GM21786 (cell line): ENCODE measurements around the gene AP2A2.
"Not testable (repeated sequence)": the region's sequence is repeated elsewhere in the genome, so short reads cannot be mapped to it uniquely, and the experiment has no call there.

Experiments used
- ATAC-seq: cut with Tn5 transposase; IDR thresholded peaks from one replicate; pipeline ENCODE4 v1.9.1; 2021; ENCODE audit not compliant: unreplicated experiment

AP2A2 gene

DNA sequence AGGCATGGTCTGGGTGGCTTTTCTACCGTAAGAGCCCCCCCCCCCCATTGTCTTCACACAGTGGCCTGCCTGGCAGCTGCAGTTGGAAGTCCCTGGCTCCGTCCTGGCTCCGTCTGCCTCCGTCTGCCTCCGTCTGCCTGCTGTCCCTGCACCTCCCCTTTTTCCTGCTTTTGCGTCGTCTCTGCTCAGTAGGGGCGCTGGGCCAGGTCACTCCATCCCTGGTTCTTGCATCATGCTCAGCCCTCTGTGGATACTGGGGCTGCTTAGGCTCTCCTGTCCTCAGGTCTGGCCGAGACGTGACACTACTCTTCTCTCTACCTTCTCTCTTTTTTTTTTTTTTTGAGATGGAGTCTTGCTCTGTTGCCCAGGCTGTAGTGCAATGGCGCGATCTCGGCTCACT, 27.8 kb downstream of the AP2A2 start:
- no peak for ATAC-seq

DNA sequence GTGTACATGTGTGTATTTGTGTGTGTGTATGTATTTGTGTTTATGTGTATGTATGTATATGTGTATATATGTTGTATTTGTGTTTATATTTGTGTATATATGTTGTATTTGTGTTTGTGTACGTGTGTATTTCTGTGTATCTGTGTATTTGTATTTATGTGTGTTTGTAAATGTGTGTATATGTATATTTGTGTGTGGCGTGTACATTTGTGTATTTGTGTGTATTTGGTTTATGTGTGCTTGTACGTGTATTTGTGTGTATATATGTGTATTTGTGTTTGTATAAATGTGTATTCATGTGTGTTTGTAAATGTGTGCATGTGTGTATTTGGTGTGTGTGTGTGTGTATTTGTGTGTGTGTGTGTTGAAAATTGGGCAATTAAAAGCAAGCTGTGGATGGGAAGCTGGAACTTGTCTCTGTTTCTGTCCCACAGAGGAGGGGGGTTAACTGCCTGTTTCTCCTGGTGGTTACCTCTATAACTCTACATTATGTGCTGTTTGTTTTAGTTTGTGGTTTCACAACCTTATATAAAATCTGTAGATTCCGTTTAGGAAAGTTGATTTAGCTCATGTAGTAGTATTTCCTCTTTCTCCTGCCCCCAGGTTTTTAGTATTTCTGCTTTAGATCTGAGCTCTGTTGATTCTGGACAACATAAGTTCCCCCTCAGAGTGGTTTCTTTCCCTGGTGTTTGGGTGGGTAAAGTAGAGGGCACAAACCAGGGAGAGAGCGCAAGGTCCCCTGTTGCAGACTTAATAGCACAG, 28.9 kb downstream of the AP2A2 start:
- no peak for ATAC-seq

DNA sequence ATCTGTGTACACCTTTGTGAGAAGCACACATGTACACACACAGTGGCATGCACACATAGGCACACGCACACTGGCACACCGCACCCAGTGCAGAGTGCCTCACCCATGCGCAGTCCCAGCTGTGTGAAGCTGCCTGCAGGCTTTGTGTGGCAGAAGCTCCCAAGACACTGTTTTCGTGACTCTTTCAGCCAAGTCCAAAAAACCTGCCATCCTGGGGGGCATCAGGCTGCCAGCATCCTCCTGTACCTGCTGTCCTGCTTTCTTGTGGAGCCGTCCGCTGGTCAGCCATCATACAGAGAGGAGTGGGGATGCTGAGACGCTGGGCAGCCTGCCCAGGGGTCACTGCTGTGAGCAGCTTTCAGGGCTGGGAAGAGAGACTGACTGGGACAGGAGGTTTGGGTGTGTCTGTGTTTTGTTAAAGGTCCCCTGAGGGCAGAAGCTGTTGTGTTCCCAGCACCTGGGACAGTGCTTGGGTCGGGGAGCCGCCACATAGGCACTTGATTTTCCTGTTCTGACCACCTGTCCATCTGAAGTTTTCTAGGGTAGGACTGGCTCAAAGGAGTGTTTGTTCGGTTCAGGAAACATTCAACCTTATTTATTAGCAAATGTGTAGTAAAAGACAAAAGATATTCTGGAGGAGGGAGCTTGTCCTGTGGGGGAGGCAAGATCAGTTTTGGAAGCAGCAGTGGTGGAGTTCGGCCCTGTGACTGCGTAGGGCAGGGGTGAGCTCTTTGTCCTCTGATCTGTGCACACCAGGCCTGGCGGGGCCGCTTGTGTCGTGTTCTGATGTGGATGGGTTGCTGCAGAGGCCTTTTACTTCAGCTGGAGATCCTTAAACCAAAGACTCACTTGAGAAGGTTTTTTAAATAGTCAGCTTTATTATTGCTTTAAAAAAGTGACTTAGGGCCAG, 29.7 kb downstream of the AP2A2 start:
- no peak for ATAC-seq

DNA sequence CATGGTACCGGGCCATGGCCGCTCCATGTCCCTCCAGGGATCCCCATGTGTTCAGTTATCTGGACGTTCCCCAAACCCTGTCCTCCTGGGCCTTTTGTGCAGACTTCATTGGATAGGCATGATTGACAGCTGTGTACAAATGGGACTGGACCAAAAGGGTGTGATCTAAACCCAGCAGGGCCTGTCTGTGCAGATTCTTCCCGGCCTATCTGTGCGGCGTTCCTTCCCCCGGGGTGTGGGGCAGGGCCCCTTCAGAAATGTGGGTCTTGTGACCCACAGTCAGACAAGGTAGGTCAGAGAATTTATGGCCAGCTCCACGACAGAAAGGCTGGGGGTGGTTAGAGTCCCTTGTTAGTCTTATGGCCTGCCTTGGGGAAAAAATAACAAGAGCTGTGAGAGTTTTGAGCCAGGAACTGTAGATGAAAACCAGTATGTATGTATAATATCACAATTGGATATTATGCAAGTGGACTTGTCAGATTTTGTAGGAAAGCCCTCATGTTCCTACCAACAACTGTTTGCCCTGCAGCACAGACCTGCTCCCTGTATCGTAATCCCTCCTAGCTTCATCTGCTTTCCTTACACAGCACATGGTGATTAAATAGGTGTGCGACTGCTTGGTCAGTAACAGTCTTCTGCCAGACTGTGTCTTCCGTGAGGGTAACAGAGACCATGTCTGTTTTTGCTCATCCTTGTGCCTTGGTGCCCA, 31.7 kb downstream of the AP2A2 start:
- no peak for ATAC-seq

DNA sequence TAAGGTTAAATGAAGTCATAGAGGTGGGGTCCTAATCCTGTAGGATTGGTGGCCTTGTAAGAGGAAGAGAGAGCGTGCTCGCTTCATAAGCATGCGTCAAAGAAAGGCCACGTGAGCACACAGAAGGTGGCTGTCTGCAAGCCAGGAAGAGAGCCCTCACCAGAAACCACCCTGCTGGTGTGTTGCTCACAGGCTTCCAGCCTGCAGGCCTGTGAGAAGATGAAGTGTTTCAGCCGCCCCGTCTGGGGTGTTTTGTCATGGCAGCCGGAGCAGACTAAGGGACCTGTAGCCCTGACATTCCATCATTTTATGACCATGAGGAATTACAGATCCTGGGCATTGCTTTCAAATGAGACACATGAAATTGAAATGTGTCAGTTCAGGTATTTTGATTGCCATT, 32.4 kb downstream of the AP2A2 start:
- no peak for ATAC-seq

DNA sequence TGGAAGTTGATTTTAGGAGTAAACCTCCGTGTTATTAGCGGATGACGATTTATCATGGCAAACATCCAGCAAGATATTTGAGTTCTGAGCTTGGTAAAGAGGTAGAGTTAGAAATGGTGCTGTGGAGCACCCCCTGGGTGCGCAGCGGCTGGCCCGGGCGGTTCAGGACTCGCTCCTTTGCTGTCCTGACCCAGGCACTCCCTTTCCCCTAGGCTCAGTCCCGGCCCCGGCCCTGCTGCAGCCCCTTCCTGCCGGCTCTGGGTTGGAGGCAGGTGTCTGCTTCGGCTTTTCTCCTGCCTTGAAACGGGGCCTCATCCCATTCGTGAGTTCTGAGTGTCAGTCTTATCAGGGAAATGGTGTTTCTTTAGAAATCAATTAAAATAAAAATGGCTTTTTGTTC, 33.4 kb downstream of the AP2A2 start:
- no peak for ATAC-seq

DNA sequence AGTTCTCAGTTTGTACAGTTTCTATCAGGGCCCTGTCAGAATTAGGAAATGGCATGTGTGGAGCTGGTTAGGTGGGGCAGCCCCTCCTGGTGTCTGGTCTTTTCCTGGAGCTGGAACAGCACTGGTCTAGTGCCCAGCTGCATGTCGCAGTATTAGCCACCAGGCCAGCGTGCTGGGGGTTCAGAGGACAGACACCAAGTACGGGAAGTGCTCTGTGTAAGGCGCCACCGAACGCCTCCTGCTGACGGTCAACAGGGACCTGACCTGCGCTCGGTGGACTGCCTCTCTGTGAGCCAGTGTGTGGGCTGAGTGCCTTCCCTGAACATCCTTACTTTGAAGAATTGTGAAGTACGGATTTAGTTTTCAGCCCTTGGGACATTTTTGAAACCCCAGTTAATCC, 33.9 kb downstream of the AP2A2 start:
- no peak for ATAC-seq

DNA sequence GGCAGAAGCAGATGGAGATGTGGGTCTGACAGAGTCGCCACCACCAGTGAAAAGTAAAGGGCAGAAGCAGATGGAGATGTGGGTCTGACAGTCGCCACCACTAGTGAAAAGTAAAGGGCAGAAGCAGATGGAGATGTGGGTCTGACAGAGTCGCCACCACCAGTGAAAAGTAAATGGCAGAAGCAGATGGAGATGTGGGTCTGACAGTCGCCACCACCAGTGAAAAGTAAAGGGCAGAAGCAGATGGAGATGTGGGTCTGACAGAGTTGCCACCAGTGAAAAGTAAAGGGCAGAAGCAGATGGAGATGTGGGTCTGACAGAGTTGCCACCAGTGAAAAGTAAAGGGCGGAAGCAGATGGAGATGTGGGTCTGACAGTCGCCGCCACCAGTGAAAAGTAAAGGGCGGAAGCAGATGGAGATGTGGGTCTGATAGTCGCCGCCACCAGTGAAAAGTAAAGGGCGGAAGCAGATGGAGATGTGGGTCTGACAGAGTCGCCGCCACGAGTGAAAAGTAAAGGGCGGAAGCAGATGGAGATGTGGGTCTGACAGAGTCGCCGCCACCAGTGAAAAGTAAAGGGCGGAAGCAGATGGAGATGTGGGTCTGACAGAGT, 35.7 kb downstream of the AP2A2 start:
- not testable (repeated sequence) for ATAC-seq

DNA sequence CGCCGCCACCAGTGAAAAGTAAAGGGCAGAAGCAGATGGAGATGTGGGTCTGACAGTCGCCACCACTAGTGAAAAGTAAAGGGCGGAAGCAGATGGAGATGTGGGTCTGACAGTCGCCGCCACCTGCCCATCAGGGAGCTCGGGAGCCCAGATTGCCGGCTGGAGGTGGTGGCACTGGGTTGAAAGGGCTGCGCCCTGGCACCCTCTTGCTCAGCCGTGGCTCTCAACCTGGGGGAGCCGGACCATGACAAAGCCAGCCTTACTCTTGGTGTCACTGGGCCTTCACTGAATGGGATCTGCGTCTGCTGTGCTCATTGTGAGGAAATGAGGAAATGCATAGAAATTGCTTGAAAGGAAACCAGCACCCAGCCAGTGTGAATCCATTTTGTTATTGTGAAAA, 36.3 kb downstream of the AP2A2 start:
- no peak for ATAC-seq

DNA sequence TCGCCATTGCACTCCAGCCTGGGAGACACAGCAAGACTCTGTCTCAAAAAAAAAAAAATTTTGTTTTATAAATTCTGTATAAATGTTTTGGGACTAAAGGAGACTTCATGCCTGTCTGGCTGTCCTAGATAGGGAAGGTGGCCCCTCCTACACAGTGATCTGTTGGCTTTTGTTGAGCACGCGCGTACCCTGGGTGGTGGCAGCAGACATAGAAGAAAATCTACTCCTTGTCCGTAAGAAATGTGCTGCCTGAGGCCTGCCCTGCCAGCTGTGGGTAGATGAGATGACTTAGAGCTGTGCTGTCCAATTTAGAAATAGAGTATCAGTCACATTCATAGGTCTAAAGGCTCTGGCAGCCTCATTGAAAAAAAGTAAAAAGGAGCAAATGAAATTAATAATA, 37.0 kb downstream of the AP2A2 start:
- ATAC-seq, result no peak

DNA sequence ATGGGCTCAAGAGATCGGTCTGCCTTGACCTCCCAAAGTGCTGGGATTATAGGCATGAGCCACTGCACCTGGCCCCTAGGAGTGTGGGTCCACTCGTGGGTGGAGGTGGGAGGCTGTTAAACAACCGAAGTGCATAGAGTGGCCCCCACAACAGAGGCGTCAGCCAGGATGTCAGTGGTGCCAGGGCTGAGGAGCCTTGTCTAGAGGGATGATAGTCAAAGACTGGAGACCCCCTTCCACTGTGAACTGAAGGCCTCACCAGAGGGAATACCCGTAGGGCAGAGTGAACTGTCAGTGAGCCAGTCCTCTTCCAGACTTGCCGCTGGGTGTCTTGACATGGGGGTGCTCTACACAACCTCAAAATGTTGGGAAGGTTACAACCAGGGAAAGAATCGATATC, 38.2 kb downstream of the AP2A2 start:
- ATAC-seq, result no peak

DNA sequence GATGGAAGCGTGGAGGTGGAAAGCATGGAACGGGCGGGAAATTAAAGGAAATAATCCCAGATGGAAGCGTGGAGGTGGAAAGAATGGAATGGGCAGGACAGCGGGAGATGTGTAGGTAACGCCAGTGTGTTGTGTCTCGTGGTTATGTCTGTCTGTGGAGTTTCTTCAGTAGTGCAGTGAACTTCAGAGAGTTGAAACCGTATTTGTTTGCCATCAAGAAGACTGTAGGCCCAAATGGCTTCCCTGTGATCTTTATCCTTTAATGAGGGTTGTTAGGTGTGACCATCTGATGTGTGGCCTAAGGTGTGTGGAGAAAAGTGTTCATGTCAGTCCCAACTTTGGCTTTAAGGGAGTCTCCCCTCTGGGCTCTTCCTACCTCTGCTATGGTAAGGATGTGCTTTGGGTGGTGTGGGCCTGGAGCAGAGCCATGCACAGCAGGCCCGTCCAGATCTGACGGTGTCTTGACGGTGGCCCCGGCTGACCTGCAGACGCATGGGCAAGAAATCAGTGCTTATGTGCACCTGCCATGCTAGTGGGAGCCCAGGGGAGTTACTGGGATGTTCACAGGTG, 39.6 kb downstream of the AP2A2 start:
- ATAC-seq, result no peak

DNA sequence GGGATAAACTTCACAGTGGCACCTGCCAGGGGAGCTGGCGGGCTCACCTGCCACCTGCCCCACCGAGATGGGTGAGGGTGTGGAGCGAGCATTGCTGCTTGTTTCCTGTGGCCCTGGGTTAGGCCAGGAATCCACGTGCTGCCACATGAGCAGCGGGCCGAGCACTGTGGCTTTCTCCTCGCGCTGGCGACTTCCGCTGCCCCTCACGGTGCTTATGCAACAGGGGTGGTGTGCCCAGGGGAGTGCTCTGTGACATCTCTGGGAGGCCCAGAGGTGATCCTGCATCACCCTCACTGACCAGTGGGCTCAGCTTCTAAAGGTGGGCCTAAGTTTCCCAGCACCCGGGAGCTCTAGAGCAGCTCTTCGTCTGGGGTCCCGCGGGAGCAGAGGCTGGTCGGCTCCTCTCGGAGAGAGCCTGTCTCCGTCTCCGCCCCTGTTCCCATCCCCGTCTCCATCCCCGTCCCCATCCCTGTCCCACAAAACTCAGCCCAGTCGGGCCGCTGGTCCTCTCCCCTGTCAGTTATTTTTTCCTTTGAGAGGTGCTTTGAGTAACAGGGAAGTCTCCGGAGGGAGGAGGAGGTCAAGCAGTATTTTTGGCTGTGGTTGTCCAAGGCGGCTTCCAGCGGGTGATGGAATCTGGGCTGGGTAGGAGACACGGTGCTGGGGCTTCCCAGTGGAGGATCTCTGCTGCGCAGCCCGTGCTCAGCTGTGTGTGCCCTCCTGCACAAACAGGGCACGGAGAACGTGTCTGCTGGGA, 42.5 kb downstream of the AP2A2 start:
- ATAC-seq, result no peak

DNA sequence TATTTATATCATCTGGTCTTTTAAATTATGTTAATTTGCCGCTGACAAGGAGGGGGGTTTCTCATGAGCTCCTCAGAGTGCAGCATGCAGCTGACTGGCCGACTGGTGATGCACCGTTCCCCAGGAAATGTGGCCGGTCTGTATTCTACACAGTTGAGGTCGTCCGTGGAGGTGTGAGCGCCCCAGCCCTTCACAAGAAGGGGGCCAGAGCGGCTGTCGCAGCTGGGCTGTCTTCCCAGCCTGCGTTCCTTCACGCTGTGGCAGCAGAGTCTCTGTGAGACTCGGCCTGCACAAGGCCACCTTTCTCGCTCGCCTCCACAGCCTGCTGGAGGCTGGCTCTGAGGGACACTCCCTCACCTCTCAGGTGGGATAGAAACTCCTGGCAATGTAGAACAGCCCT, 43.2 kb downstream of the AP2A2 start:
- no peak for ATAC-seq

DNA sequence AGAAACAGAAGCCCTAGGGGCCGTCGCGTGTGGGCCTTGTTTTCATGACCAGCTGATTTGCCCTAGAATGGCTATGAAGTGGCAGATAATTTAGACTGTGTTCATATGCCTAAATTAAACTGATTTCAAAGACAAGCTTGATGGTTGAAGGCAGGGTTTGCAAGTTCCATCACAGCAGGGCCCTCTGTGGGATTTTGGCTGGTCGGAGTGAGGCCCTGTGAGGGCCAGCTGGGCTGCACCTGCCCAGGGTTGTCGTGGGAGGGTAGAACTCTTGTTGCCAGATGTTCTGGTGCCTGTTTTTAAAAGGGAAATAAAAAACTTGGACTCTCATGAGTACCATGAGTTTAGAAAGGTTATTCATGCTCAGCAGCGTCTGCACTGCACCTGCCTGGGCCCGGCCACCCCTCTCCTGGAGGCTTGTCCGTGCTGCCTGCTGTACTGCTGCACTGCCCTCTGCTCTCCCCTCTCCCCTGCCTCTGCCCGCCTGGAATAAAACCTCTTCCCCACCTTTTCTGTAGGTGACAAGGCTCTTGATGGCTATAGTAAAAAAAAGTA, 44.1 kb downstream of the AP2A2 start:
- ATAC-seq, result no peak

DNA sequence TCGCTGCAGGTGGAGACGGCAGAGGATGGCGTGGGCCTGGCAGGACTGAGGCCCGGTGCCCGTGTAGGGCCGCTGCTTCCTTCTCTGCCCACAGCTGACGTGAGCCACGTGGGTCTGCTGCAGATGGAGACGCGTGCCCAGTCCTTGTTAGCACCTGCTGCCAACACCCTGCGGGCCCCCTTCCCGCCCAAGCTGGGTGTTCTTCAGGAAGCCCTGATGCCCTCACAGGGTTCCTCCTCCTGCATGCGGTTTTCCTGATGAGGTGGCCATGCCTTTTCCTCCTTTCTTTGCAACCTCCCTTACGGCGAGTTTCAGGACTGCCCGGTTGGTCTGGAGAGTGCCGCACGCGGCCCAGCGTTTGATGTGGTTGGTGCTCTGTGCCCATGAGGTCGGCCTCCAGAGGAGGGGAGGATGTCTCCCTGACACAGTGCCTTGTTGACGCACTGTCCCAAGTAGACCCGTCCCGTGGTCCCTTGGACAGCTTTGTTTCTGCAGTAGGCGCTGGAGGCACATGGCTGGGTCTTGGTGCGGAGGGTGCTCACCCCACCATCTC, 44.7 kb downstream of the AP2A2 start:
- ATAC-seq, result no peak

DNA sequence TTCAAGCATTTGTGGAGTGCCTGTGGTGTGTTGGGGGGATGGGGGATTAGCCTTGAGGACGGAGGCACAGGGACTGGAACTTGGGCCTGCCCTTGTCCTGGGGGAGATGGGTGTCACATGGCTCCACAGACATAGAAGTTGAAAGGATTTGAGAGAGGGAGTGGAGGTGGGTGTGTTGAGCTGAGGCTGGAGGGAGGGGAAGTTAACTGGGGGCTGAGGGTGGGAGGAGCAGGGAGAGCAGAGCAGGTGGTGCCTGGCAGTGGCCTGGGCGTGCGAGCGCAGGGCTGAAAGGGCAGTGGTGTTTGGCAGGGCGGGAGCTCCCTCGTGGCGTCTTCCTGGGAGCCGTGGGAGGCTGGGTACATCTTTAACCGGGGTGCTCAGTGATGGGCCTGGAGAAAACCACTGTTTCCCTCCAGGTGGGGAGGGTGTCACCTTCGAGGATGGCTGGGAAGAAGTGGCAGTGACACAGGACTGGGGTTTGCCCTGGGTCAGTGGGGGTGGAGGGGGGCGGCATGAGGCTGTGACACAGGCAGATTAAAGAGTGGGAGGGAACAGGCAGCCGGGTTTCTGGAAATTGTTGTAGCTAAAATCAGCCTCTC, 45.5 kb downstream of the AP2A2 start:
- no peak for ATAC-seq

DNA sequence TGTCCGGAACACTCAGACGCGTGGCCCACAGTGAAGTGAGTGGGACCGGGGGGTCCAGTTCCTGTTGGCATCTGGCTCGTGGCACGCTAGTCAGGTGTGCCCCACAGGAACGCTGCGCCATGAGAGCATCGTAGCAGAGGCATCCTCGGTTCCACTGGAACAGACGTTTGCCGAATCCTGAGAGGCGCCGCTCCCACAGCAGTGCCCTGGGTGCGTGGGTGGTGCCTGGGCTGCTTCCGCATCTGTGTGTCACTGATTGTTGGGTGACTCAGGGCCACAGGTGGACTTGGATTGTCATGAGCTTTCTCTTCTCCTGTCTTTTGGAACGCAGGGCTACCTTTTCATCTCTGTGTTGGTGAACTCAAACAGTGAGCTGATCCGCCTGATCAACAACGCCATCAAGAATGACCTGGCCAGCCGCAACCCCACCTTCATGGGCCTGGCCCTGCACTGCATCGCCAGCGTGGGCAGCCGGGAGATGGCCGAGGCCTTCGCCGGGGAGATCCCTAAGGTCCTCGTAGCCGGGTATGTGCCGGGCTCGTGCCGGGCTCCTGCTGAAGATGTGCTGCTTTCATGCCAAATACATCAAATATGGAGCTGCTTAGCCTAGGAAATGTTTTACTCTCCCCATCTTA, 46.2 kb downstream of the AP2A2 start:
- ATAC-seq, result no peak
